GM21381 (cell line): ENCODE results near the gene PIEZO2.
A peak's percentile ranks its signal among the peaks of the same experiment; 100 is the strongest.

Experiments used
- ATAC-seq: cut with Tn5 transposase; IDR thresholded peaks from one replicate; pipeline ENCODE4 v1.9.1; 2021; ENCODE audit warnings: mild to moderate bottlenecking, moderate library complexity; ENCODE audit not compliant: unreplicated experiment

PIEZO2 gene

DNA sequence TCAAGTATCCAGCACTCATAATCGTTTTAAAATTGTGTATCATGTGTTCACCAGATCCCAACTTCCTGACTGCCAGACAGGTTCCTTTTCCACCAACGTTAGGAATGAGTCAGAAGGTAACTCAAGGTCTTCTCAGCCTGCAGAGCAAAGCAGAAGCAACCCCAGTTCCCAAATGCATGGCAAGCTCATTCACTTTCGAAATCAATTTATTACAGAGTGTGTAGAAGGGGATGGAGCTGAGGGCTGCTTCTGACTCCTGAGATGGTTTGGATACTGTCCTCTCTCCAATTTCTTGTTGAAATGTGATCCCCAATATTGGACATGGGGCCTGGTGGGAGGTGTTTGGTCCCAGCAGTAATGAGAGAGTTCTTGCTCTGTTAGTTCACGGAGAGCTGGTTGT lies 114.5 kb downstream of the PIEZO2 start:
- ATAC-seq = no peak

DNA sequence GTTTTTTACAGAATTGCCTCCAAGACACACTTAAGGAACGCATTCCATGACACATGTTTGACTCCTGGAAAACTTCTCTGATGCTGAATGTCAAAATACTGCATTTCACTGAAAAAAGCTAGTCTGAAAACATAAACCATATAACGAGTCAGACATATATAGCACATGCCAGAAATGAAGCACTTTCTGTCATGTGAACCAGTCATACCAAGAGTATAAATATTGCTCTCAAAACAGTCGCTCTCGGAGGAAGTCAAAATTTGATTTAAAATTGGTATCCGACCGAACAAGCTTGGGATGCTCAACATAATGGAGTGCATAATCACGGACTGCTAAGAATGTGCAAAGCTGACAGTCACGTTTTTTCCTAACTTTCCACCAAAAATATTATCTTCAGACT lies 115.9 kb downstream of the PIEZO2 start:
- ATAC-seq = no peak

DNA sequence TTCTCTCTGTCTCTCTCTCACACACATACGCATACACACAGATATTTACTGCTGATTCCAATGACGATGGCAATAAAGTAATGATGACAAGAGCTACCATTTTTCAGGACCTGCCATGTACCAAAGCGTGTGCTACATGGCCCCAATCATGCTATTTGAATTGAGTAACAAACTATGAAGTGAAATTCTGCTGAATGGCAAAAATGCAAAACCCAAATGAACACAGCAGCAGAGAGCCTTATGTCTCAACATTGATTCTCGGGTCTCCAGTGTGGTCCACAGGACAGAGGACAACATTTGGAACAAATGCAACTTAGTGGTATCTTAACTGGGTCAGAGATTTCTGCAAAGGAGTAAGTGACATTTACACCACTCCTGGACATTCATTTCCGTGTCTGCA lies 117.4 kb downstream of the PIEZO2 start:
- ATAC-seq = no peak

DNA sequence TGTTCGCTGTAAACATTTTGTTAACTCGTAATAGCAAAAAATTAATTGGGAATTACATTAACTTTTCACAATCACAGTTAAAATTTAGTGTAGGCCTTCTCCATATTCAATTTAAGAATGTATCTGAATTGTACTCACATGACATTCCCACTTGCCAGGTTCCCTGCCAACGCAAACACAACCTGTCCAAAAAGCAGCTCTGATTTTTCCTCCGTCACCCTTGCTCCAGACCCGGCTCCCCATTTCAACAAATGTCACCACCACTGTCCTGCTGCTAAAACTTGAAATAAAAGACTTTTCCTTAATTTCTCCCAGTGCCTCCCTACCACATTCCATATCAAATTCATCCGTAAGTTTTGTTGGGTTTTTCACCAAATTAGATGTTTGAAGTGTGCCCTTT lies 120.3 kb downstream of the PIEZO2 start:
- ATAC-seq = no peak

DNA sequence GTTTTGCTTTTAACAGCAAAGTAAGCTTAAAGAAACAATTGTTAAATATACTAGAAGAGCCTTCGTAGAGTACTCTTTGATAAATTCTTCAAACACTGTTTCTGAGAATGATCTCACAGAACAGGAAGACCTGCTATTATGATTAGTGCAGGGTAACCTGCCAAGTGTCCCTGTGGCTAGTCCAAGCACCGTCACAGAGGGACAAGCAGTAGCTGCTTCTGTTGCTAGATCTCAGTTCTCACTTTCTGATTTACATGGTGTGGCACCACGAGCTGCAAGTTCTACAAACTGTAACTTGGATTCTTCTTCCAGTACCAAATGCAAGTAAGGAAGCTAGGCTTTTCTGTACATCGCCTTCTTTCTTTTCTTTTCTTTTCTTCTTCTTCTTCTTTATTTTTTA lies 121.5 kb downstream of the PIEZO2 start:
- ATAC-seq = peak; percentile 80

DNA sequence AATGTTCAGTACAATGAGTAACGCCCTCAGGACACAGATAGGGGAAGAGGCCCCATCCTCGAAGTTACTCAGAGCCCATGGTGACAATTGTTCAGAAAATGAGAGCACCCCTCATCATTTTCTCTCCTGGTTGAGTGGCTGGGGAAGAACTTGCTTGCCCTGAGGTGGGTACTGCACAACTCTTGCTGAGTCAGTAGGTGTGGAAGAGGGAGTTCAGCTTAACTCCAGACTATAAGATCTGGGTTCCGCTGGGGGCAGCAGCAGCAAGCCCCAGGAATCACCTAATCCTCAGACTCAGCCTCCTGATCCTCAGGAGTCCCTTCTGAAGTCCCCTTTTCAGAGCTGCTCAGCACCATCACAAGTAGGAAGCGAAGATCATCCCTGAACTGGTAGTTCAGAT lies 123.7 kb downstream of the PIEZO2 start:
- ATAC-seq = no peak

DNA sequence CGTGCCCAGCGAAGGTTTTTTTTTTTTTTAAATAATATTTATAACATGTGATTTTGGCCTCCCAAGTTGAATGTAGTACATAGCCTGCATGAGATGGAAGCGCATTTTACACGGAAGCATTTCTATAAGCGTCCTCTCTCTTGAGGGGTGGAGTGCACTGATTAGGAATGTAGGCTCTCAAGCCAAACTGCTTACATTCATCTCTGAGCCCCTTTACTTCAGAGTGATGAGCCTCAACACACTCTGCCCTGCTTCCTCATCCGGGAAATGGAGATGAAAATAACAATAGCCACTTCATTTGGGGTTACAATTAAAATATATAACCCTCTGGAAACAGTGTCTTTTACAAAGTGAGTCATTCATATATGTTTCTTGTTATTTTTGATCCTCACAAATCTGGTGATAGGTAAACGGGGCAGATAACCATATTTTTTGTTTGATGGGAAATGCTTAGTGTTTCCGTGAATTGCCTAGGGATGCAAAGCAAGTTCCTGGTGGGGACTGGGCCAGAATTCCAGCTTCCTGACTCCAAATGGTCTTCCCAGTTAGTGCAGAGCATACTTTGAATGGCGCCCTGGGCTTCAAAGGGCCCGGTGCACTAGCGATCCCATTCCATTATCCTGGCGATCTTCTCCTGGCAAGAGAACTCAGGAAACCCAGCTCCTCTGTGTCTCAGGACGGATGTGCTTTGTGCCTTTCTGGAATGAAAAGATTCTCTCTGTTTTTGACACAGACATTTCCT lies 124.3 kb downstream of the PIEZO2 start:
- no peak for ATAC-seq

DNA sequence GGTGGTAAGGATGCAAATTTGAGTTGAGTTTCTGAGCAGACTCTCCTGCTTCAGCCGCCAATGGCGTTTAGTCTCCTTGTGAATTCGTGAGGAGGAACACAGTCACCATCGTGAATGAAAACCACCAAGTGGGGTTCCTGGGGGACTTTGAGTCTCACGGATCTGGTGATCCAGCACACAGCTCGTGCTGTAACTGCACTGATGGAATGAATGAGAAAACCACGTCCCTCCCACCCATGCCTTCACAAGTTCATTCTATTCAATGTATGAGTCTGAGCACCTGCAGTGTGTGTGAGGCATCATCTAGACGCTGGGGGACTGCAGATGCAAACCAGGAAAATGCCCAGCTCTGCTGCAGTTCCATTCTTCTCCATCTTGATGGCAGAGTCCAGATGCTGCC lies 127.9 kb downstream of the PIEZO2 start:
- ATAC-seq = no peak

DNA sequence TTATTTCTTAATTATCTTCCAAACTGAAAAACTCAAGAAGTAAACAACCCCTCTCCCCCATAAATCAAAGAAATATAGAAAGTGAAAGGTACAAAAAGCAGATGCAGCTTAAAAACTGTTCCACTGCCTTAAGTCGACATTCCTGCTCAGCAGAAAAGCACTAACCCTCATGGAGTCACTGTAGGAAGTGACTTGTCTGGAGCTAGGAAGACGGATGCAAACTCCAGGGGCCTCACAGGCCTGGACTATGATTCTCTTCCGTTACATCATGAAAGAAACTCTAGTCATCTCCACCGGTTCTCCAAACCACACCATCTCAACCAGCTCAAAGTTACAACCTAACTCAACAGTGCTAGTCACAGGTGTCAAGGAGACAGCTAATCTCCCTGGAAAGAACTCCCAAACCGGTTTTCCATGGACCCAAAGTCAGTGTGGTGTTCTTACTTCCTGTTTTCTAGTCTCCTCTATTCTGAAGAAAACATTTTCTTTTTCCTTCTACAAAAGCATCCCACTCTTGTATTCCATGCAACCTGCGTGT lies 128.4 kb downstream of the PIEZO2 start:
- ATAC-seq = no peak

DNA sequence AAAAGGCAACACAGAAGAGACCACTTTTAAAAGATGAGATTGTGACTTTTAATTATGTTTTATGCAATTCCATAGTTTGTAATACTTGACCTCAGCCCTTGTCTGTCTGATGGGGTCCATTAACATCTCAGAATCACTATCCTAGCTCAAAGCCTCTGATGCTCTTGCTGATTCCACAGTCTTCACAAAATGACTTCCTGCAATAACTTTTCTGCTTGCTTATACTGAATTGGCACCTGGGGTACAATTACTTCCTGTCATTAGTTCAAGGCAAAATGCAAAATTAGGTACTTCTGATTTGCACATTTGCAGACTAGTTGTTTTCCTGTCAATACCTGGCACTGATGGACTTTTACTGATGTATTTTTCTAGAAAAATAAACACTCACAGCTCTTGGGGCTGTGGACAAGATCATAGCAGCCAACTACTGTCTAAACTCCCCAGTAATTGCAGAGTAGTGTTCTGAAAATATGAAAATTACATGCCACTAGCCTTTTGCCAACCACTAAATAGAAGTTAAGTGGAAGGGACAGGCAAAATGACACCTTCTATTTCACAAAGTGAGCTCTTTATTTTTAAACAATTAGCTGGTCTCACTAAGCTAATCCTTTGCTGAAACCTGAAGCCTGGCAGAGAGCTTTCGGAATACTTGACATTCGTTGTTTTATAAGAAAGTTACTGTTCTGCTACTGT lies 129.1 kb downstream of the PIEZO2 start:
- no peak for ATAC-seq

DNA sequence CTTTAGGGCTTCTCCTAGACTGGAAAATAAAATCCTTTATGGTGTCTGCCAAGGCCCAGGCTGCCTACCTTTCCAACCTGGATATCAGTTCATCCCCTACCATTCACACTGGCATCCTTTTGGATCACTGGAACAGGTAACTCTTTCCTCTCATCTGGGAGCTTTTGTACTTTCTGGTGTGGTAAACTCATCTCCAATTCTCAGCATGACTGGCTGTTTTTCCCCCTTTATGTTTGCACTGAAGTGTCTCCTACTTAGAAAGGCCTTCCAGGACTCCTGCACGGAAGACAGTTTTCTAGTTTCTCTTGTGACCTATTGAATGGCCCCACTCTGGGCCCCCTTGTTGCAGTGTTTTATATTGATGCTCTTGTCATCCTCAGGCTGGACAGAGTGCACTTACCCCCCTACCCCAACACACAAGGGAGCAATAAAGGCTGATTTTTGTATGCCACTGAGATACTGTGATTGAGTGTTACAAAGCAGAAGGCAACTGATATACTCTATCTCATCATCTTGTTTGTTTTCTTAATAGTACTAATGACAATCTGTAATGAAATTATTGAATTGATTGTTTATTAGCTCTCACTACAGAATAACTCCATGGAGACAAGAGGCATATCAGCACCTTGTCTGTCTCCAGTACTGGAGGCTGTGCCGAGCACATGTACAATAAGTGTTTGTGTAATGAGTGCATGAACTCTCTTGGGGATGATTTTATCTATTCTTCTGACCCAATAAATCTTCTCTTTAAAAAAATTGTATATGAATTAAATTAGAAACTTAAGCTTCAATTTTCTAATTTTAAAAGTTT lies 129.9 kb downstream of the PIEZO2 start:
- no peak for ATAC-seq

DNA sequence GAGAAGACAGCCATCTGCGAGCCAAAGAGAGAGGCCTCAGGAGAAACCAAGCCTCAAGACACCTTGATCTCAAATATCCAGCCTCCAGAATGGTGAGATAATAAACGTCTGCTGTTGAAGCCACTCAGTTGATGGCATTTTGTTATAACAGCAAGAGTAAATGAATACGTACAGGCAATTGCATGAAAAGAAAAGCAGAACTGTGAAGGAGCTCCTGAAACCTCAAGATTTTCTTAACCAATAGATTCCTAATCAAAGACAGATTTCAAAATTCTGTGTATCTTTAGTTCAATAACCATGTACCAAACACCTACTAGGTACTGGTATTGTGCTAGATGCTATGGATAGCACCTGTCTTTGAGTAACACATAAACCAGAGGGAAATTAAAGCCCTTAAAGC lies 139.5 kb downstream of the PIEZO2 start:
- no peak for ATAC-seq

DNA sequence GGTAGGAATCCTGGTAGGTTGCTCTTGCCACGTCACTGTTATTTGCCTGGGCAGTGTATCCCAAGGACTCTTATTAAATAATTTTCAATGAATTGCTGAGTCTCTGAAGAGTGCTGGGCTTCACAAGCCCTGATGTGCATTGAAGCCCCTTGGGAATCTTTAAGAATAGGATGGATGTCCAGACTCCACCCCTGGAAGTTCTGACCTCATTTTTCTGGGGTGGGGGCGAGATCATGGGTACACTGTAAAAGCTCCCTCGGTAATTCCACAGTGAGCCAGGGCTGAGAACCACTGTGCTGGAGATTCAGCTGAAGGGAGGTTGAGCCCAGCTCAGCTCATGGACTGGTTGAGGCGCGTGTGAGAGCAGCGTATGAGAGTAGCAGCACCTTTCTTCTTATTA lies 140.2 kb downstream of the PIEZO2 start:
- ATAC-seq = no peak

DNA sequence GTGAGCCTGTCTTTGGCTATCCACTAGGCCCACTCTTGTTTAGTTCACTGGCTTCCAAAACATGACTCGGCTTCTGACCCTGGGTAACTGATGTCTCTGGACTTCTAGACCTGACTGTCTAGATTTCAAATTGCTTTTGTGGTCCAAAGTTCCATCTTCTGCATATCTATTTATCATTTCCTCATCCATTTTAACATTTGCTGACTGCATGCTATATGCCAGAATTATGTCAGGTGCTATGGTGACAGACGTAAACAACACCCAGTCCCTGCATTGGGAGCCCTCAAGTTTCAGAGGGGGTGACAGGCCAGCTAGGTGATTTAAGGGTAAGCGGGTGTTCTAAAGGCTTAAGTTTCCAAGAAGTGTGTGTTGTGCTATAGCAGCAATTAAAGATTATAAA lies 140.9 kb downstream of the PIEZO2 start:
- no peak for ATAC-seq

DNA sequence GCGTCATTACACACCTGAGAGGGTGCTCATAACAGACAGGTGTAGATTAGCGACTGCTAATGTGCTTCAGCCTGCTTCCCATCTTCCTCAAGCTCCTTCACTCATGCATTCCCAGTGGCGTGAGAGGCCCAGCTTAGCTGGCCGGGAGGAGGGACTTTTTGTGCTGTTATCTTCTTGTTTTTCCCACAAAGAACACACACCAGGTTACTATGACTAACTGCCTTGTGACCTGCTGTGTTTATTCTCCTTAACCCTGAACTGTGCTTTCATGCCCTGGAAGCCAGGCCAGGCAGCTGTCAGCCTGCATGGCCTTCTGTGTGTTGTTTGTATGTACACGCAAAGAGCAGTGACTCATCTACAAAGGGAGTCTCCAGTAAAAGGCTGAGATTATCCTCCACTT lies 143.8 kb downstream of the PIEZO2 start:
- ATAC-seq = no peak

DNA sequence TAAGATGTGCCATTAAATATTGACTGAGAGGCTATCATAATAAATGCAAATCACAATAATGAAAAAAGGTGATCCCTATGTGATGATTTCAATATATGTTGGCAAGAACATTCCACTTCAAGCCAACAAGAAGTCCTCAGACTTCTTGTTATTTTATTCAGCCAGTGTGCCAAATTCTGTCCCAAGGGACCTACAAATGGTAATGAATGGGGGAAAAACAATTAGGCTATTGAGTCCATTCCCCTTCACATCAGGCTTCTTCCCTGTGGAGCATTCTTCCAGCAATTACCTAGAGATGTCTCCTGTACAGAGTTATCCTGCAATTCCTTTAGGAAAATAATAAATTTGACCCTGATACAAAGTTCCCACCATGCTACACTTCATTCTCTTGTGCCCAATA lies 144.4 kb downstream of the PIEZO2 start:
- no peak for ATAC-seq

DNA sequence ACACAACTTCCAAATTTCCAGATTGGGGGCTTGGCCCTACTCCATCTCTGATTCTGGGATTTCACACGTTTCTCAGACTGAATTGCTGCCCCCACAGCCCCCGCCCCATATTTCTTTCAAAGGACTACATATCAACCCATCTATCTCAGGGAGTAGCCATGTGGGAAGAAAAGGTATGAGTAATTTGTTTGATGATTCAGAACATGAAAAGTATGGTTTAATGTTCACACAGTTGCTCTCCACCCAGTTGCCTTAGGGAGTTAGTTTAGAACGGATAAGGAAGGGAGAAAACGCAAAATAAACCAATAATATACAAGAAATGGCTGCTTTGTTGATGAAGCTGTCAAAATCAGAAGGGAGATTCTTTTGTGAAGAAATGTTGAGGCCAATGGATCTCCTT lies 145.1 kb downstream of the PIEZO2 start:
- no peak for ATAC-seq

DNA sequence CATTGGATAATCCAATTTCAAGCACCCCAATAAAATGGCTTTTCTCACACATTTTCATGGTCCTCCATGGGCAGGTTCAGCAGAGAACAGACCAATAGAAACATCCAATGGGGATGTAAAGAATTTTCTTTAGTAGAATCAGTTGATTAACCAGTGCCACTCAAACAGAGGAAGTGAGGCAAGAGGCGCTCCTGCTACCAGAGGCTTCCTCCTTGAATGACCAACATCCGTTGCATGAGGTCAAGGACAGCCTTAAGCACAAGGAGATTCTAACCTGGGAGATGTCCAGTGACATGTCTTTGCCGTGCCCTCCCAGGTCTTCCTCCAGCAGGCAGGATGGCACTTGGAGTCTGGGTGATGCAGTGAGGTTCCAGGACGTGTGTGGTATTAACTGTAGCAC lies 146.6 kb downstream of the PIEZO2 start:
- ATAC-seq = no peak

DNA sequence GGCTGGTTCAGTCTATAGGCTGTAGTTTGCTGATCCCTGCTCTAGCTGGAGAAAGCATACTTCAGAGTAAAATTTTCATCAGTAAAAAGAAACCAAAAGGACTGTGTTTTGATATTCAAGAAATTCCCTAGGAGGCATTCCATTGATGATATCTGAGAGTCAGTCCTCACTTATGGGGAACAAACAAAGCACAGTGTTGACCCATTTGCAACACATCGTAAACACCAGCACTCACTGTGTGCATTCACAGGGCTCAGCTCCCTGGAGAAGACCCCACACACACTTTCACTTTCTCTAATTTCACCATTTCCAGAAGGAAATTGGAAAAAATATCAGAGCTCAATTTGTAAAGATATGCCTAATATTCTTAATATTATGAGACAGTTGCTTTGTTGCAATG lies 147.1 kb downstream of the PIEZO2 start:
- ATAC-seq = no peak

DNA sequence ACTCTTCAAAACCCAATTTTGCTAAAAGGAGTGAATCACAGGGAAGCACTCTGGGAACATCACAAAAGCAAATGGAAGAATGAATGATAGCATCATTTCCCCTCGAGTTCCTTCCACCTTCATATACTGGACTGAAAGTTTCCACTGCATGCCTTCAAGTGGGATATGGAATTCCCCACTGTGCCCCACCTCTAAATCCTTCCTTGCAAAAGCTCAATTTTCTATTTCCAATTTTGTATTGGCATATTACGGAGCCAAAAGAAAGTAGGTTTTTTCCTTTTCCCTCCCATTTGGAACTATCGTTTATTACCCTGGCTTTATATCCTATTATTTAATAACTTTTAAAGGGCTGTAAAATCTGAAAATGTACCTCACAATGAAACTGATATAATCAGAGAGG lies 149.3 kb downstream of the PIEZO2 start:
- no peak for ATAC-seq

DNA sequence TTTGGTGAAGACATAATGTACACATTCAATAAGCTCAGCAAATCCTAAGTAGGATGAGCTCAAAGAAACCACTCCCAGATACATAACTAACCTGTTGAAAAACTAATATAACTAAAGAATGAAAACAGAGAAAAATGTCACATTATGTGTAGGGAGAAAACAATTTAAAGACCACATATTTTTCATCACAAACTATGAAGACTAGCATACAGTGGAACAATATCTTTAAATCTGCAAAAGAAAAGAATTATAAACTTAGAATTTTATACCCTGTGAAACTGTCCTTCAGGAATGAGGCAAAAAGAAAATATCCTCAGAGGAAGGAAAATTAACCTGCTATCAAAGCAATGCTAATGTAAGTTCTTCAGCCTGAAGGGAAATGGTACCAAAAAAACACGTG lies 151.5 kb downstream of the PIEZO2 start:
- ATAC-seq = no peak

DNA sequence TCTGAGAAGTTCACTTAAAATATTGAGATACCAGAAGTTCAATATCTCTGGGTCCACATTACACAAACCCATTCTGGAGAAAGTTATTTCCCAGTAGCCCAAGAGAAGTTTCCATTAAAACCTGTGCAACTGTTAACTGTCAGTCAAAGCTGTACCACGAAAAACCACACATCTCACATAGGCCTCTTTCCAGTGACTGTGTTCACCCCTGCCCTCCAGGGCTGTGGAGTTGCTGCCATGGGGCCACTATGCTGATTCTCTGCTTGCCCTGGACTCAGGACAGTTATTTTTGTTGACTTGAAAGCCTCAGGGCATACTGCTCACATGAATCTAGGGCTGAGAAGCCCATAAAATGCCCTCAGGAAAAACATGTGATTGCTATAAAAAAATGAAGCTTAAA lies 153.8 kb downstream of the PIEZO2 start:
- ATAC-seq = no peak
